HG02938 (cell line): ENCODE measurements around the gene SLC46A1.

ENCODE experiments used
- ATAC-seq: cut with Tn5 transposase; IDR thresholded peaks from one replicate; pipeline ENCODE4 v1.9.1; 2021; ENCODE audit warnings: mild to moderate bottlenecking, moderate library complexity; ENCODE audit not compliant: unreplicated experiment

Gene SLC46A1

DNA sequence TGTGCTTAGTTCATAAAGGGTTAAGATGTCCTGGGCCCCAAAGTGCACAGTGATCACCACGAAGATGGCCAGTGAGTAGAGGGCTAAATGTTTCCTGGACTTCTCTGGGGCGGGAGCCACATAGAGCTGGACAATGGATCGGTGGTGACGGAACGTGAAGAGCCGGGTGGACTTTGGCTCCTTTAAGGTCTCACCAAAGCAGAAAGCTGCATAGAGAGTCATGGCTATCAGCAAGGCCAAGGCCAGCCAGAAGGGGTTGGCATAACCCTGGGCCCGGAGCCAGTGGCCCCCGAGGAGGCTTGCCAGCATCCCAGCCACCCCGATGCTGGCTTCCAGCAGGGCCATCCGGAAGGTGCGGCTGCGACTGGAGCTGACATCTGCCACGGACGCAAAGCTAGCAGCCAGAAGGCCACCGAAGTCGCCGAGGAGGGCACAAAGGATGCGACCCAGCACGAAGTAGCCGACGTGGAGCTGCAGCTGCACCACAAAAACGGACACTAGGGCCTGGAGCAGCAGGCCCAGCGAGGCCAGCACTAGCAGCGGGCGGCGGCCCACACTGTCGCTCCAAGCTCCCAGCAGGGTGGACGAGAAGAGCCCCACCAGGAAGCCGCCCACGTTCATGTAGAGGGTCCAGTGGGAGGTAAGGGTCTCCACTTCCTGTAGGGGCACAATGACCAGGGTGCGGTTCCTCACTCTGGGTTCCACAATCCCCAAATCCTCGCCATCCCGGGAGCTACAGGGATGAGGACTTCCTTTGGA is 1.0 kb downstream of the SLC46A1 start:
- no peak for ATAC-seq

DNA sequence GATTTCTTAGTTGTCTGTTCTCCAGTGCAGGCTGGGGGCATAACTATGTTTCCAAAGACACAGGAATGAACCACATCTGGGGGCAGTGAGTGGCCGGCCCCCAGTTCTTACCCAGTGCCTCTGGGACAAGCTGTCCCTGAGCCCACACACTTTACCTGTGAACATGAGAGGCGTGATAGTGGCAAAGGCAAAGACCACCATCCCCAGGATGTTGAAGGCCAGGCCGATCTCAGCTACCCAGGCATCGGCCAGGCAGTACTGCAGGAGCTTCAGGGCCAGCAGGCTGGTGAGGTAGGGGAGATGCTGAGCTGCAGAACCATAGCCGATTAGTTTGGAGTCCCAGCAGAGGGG is 1.6 kb downstream of the SLC46A1 start:
- no peak for ATAC-seq

DNA sequence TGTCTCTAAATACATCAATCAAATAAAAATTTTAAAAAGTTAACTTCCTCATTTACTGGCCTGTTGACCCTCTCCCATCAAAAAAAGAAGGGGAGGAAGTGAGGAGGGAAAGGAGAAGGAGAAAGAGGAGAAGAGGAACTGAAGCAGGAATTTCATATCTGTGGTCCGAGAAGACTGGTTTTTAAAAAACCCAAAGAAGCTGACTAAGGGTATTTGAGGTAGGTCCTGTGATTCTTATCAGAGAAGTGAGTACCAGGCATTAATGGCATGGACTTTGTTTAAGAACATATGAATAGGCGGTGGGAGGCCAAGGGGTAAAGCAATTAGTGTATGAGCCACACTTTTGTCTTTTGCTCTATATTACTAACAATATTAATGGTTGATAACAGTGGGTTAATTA is 2.0 kb downstream of the SLC46A1 start:
- ATAC-seq: no peak

DNA sequence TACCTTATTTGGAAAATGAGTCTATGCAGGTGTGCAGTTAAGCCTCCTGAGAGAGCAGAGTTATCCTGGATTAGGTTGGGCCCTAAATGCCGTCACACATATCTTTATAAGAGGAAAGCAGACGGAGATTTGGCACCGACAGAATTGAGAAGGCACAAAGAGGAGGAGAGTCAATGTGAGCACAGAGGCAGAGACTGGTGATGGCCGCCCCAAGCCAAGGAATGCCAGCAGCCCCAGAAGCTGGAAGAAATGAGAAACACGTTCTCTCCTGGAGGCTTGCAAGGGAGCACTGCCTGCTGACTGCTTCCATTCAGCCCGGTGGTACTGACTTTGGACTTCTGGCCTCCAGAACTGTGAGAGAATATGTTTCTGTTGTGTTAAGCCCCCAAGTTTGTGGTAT is 3.2 kb downstream of the SLC46A1 start:
- ATAC-seq: no peak

DNA sequence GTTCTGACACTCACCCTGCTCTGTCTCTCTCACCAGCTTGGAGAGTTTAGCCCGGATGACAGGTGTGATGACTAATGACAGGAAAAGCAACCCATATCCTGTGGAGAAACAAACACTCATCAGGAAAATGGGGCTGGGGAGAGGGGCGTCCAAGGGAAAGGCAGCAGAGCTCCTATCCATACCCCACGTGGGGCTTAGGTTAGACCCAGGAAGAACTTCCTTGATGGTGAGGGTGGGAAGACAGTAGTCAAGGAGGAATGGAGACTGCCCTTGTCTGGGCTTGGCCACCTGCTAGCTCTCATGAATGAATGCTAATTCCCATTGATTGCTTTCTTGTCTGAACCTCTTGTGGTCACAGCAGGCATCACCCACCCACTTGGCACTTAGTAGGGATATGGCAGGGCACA is 3.8 kb downstream of the SLC46A1 start:
- no peak for ATAC-seq

DNA sequence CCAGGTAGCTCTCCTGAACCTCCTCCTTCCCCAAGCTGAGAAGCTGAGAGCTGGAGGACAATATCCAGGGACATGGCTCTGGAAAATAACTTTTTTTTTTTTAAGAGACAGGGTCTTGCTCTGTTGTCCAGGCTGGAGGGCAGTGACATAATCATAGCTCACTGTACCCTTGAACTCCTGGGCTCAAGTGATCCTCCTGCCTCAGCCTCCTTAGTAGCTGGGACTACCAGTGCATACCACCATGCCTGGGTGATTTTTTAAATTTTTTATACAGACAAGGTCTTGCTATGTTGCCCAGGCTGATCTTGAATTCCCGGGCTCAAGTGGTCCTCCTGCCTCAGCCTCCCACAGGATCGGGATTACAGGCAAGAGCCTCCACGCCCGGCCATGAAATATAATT is 6.2 kb downstream of the SLC46A1 start:
- no peak for ATAC-seq

DNA sequence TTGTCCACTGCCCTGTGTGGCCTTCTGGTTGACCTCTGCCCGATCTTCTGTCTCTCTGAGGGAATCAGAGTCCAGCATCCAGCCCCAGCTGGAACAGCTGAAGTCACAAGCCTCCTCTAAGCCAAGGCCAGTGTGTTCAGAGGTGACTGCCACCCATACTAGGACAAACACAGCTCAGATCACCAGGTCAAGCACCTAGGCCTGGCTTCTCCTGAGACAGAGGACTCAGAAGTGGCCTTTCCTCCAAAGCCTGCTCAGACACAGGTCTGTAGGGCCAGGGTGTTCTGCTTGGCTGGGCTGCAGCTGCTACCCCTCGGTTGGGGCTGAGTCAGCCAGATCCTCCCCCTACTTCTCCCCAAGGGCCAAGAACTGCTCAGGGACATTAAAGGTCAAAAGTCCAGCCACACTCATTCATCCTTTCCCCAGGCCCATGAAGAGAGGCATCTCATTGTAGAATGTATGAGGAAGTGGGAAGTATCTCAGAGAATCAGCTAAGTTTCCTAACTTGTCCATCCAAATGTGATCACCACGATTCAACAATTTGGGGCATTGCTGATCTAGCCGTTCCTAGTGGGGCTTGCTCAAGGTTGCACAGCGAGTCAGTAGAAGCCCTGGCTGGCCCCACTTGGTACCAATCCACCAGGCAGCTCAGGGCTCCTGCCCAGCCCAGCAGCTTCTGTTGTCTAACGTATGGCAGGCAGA is 7.6 kb downstream of the SLC46A1 start:
- ATAC-seq: no peak

DNA sequence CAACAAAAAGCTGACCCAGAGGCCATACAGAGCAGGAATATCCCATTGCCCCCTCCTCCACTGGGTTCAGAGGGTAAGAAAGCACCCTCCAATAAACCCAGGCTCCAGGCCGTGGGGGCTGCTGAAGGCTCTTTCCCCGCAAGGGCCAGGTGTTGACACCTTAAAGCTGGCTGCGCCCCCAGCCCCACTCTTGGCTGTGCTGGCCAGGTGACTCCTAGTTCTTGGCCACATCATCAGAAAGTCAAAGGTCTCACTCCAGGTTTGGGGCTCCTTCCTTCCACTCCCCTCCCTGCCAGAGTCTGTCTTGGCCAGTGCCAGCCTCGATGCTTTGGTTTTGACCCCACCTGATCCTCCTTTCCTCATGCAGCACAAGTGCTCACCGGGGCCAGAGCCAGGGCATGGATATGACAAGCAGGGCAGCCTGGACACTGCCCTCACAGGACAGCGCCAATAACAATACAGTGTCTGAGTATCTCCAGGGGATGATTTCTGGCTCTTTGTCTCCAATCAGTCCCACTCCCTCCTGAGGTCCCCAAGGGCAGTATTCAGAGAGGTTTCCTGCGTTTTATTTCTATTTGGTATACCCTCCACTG is 8.2 kb downstream of the SLC46A1 start:
- ATAC-seq: no peak

DNA sequence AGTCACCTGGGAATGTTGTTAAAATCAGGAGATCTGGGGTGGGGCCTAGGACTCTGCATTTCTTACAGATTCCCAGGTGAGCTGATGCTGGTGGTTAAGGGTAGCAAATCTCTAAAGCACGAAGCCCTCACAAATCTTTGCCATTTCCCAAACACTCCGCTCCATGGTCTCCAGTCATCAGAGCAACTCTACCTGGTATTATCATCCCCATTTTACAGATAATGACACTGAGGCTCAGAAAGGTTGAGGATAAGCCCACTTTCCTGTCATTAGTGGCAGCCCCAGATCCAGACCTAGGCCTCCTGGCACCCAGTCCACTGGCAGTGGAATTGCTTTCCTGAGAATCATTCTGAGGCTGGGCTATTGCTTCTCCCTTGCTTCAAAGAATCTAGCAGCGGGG is 8.7 kb downstream of the SLC46A1 start:
- no peak for ATAC-seq

DNA sequence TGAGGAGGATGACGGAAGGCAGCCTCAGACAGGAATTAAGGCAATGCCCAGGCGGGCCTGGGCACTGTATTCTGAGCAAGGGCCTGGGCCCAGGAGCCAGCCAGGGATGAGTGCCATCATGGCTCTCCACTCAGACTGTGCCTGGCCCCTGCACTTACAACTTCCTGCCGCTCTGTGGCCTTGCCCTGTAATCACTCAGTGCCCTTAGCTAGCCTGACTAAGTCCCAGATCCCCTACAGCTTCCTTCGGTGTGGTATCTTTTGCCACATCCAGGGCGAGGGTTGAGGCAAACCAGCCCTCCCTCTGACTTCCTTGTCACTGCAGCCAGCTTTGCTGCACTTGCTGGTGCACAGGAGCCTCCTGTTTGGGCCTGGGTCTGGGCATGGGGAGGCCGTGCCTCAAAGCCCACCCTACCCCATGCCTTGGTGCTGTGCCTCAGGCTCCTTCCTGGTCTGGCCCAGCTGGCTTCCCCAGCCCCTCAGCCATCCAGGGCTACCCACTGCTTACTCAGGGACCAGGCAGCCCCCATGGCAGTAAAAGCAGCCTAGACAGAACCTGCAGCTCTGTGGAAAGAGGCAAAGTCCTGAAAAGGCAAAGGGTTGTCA is 9.3 kb downstream of the SLC46A1 start:
- ATAC-seq: no peak

DNA sequence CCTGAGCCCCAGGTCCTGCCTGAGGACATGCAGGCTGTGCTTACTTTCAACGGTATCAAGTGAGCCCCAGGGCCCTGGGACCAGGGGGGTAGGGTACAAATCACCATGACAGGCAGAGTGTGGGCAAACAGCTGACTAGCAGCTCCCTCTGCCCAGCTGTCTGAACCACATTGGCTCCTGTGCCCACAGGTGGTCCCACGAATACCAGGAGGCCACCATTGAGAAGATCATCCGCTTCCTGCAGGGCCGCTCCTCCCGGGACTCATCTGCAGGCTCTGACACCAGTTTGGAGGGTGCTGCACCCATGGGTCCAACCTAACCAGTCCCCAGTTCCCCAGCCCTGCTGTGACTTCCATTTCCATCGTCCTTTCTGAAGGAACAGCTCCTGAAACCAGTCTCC is 10.0 kb downstream of the SLC46A1 start:
- ATAC-seq: no peak

DNA sequence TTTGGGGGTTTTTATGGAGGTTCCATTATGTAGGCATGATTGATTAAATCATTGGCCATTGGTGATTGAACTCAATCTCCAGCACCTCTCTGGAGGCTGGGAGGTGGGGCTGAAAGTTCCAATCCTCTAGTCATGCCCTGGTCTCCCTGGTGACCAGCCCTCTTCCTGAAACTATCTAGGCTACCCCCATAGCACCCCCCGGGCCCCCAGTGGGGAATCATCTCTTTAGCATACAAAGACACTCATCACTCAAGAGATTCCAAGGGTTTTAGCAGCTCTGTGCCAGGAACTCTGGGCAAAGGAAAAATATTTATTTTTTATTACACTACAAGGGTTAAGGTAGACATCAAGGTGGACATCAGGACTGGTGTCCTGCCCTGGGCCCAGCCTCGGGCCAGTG is 10.6 kb downstream of the SLC46A1 start:
- ATAC-seq: no peak

DNA sequence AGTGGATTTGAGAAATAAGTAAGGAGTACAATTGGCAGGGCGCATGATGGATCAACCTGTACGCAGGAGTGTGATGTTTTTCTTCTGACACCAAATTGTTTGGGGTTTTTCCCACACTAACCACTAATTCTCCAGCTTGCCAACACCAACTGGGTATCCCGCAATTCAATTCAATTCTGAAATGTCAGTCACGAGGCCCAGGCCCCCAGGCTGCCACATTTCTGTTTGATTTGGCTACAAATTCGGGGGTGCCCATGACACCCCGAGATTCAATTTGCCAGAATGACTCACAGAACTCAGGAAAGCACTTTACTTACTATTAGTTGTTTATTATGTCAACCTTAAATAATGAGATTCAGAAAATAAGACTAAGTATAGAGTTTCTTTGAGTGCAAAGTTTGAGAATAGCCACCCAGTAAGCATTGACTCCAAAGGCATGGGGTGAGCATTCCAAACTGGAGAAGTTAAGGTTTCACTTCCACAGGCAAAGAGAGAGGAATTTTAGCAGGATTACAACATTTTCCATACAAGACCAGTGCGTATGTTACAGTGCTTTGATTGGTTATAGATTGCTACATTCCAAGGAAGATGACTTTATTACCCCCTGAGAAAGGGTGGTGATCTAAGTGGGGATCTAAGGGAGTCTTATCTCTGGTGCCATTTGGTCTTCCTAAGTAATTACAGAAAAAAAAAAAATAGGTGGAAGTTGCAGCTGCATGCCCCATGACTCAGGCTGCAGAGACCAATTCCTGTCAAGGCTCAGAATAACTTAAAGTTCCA is 11.5 kb downstream of the SLC46A1 start:
- ATAC-seq: no peak

DNA sequence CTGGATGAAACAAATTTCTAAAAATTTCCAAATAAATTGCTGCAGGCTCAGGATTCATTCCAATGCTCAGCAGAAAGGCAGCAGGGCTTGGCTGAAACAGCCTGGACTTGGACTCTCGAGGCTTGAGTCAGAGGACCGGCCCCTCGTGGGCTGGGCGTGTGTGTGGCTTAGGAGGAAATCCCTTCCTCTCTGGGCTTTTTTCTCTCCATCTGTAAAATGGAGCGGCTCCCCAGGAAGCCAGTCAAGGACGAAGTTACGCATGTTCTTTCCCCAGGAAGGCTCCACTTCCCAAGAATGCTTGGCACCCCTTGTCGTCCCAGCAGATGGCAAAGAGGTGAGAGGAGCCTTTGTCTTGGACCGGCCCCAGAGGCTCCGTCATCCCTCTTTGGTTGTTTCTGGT is 13.5 kb downstream of the SLC46A1 start:
- ATAC-seq: no peak

DNA sequence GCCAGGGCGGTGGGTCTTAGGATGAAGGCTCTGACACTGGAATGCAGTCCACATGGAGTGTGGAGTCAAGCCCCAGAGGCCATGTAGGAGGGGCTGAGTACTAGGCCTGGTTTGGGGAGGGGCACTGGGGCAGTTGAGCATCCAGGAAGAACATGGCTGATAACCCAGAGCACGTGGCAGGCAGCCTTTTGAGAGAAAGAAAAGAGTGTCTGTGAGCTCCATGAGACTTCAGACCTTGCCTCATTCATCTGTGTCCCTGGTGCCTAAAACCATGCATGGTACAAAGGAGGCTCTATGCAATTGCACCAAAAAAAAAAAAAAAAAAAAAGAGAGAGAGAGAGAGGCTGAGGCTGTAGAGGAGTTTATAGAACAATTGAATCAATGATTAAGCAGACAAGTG is 14.6 kb downstream of the SLC46A1 start:
- ATAC-seq: no peak

DNA sequence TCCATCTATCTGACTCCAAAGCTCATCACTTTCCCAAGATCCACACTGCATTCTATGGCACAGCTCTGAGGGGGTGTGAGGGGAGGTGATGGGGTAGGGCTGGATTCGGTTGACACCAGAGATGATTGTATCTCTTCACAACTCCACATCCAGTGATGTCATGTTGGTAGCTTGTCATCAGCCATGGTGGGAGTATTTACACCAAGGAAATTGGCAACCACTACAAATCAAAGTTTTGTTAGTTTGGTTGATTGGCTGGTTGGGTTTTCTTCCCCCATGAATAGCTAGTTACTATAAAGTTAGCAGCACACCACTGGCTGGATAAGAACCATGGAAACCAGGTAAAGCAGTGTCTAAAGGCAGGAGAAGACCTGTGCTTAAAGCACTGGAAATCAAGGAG is 15.0 kb downstream of the SLC46A1 start:
- no peak for ATAC-seq

DNA sequence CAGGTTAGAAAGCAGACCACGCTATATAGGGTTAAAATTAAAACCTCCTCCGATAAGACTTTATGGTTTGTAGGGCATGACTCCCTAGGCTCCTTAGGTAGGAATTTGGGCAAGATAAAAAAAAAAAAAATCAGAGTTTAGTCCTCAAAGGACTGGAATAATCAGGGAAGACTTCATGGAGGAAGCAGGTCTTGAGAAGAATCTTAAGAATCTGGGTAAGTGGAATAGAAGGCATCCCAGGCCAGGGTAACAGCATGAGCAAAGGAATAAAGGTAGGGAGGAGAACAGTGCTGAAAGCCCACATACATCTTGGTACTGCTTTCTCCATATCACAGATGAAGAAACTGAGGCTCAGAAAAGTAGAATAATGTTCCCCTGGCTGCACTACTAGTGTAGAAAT is 15.4 kb downstream of the SLC46A1 start:
- ATAC-seq: no peak

DNA sequence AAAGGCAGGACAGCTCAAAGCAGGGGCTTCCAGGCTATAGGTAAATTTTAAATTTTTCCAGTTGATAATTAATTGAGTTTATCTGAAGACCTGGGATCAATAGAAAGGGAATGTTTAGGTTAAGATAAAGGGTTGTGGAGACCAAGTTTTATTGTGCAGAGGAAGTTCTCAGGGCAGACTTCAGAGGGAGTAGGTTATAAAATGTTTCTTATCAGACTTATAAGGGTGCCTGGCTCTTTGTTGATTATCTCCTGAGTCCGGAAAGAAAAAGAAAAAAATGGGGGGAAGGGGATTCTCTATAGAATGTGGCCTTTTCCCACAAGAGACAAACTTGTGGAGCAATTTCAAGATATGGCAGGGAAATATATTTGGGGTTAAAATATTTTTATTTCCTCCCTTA is 15.9 kb downstream of the SLC46A1 start:
- no peak for ATAC-seq

DNA sequence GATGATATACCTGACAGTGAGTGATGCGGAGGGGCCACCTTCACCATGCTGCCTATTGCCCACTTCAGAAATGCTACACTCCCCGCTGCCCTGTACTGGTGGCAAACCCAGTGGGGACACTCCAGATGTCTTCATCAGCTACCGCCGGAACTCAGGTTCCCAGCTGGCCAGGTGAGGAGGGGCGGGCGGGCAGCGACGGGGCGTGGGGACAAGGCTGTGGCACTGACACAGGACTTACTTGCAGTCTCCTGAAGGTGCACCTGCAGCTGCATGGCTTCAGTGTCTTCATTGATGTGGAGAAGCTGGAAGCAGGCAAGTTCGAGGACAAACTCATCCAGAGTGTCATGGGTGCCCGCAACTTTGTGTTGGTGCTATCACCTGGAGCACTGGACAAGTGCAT is 17.9 kb downstream of the SLC46A1 start:
- no peak for ATAC-seq

DNA sequence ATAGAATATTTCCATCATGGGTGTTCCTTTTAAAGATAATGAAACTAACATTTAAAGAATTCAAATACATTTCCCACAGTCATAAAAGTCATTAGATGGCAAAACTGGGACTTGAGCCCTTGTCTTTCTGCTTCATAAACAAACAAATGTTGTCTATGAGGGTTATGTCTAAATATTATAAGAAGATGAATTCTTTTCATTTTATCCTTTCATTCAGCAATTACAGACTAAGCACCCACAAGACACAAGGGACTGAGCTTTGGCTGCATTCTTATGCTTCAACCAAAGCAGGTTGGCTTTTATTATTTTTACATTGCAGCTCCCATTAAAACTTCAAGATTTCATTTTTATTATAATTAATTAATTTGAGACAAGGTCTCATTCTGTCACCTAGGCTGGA is 19.6 kb downstream of the SLC46A1 start:
- ATAC-seq: no peak

DNA sequence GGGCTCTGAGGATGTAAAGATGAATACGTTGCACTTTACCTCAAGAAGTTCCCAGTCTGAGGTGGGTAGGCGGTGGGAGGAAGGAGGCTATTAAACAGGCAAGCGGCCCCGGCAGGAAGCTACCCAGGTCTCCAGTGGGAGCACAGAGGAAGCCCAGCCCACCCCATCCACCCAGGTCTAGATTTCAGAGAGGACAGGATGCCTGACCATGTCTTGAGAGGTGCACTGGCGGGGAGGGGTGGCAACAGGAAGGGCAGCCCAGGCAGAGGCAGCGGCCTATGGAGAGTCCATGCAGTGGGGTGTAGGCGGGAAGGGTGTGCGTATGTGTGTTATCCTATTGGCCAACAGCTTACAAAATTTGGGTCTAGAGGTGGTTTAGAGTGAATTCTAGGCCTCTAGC is 20.6 kb downstream of the SLC46A1 start:
- ATAC-seq: no peak
